Activated T-helper 2 cell treated with anti-CD3 and anti-CD28 coated beads, Interferon-gamma antibody, Interleukin-2, Interleukin-4, amounts not matched to agents 10 μg/mL and 5 μg/mL and 100 μg/mL, durations not matched to agents 14 hours and 24 hours and 36 hours (primary cell): ENCODE measurements around the gene CMPK2. TPM values are rescaled to one million over a fixed set of nuclear protein-coding genes. Genes with fewer than 3 reads are reported as not detected.

Experiments used
- DNase-seq: peaks from one replicate; pipeline ENCODE4 v3.0.0; 2021; ENCODE audit warnings: low spot score
- H3K27ac Mint-ChIP-seq: one replicate; pipeline ENCODE4 v1.8.0; 2021; ENCODE audit warnings: mixed read lengths
- H3K27me3 Mint-ChIP-seq: one replicate; pipeline ENCODE4 v1.8.0; 2021; ENCODE audit warnings: low read depth, mixed read lengths
- H3K36me3 Mint-ChIP-seq: one replicate; pipeline ENCODE4 v1.8.0; 2021; ENCODE audit warnings: low read depth, mixed read lengths
- H3K4me1 Mint-ChIP-seq: one replicate; pipeline ENCODE4 v1.8.0; 2021; ENCODE audit warnings: low read depth, mixed read lengths
- H3K4me3 Mint-ChIP-seq: one replicate; pipeline ENCODE4 v1.8.0; 2021; ENCODE audit warnings: low read depth, mild to moderate bottlenecking, moderate library complexity, mixed read lengths
- H3K9me3 Mint-ChIP-seq: one replicate; pipeline ENCODE4 v1.8.0; 2021; ENCODE audit warnings: mixed read lengths
- intact Hi-C: fragments of 100-400 bp; cut with micrococcal nuclease; formaldehyde crosslinking; loops from one replicate; pipeline ENCODE4 v1.15.1; 2023
- total RNA-seq: library from RNA; stranded (reverse); gene quantifications from 2 replicates; pipeline ENCODE4 v1.2.3, GENCODE V29; 2022

Gene CMPK2
- total RNA-seq, 1 donor from 2014 or later = 2.9 TPM

DNA sequence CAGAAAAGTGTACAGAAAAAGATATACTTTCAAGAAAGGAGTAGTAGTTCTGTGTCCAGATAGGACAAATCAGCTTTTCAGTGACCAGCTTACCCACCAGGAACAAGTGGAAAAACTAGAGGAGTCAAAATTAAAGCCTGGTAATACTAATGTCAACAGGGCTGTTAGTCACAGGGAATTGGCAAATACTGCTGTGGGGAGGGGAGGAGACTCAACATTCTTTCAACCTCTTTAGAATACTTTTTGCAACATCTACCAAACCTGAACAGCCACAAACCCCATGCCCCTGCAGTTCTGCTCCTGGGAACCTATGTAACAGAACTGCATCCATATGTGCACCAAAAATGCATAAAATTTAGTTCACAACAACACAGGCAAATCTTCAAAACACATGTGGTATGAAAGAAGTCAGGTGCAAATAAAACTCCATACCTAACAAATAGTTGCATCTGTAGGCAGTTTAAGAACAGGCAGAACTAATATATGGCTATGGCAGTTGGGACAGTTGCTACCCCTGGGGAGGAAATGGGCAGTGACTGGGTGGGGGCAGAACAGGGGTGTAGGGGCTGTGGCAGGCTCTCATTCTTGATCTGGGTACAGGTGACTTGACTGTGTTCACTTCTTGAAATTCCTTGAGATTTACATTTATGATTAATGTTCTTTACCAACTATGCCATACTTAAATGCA is 9.7 kb downstream of the CMPK2 start:
- no peak for DNase-seq
- Mint-ChIP-seq H3K27ac (no peak overlapping the region), H3K36me3 (peaks cover 85% of the 10 kb centered on the region), H3K4me1 (peaks cover 23% of the 10 kb centered on the region), H3K27me3 (no peaks in the 10 kb centered on the region), H3K9me3 (peaks cover 29% of the 10 kb centered on the region), H3K4me3 (no peak overlapping the region)
- intact Hi-C loops = no loop called here

DNA sequence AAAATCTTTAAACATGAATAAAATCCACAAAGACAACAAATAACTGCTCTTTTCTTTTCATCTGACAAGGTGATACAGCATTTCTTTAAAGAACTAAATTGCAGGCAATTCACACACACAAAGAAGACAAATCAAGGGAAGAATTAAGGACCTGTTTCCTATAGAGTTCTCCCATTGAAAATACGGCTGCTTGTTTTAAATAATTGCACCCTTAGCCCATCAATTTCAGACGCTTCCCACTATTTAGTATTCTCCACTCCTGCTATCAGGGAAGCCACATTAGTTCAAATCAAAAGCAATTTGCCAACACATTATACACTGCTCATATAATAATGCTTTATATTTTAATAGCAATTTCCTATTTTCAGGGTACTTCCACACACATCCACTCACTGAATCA is 11.3 kb downstream of the CMPK2 start:
- Mint-ChIP-seq H3K4me1 (peaks cover 26% of the 10 kb centered on the region), H3K27ac (no peak overlapping the region)

DNA sequence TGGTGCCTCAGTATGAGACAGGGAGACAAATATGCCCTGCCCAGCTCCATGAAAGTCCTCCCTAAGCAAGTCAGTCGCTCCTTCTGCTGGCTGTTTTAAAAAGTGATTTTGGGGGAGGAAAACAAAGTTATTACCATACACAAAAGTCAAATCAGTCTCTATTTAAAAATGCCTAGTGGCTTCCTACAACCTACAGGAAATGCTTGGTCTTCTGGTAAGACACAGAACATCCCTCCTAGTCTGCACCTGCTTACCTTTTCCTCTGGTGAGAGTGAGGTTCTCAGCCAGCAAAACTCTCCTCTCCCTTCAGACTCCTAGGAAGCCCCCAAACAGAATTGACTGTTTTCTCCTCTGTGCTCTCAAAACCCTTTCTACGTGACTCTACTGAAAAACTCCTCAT is 13.5 kb downstream of the CMPK2 start:
- H3K27me3 Mint-ChIP-seq = no peaks in the 10 kb centered on the region
- H3K4me1 Mint-ChIP-seq = peaks cover 25% of the 10 kb centered on the region
- H3K9me3 Mint-ChIP-seq = peaks cover 13% of the 10 kb centered on the region
- no peak for DNase-seq
- peak overlapping the region; percentile 10 for H3K27ac Mint-ChIP-seq
- intact Hi-C loops = no loop called here
- H3K4me3 Mint-ChIP-seq = no peak overlapping the region
- H3K36me3 Mint-ChIP-seq = peaks cover 86% of the 10 kb centered on the region

More for the DNA sequence above, 11.3 kb downstream of the CMPK2 start:
- H3K9me3 Mint-ChIP-seq = peaks cover 15% of the 10 kb centered on the region
- DNase-seq = no peak
- no peak overlapping the region for H3K4me3 Mint-ChIP-seq
- no peaks in the 10 kb centered on the region for H3K27me3 Mint-ChIP-seq
- intact Hi-C loops = no loop called here
- peaks cover 85% of the 10 kb centered on the region for H3K36me3 Mint-ChIP-seq

GRCh38 chr2:6846967-6847681 is 18.6 kb downstream of the CMPK2 start:
- Mint-ChIP-seq H3K4me1 (peaks cover 12% of the 10 kb centered on the region), H3K27ac (no peak overlapping the region), H3K9me3 (peaks cover 59% of the 10 kb centered on the region), H3K27me3 (no peaks in the 10 kb centered on the region), H3K4me3 (no peak overlapping the region), H3K36me3 (peaks cover 87% of the 10 kb centered on the region)
- intact Hi-C loops = no loop called here
- DNase-seq = no peak

- no peak overlapping the region for H3K4me3 Mint-ChIP-seq
- peaks cover 86% of the 10 kb centered on the region for H3K36me3 Mint-ChIP-seq
- no peak for DNase-seq
- intact Hi-C loops = no loop called here
- H3K27ac Mint-ChIP-seq = no peak overlapping the region
- no peaks in the 10 kb centered on the region for H3K27me3 Mint-ChIP-seq
- H3K4me1 Mint-ChIP-seq = peaks cover 12% of the 10 kb centered on the region
- H3K9me3 Mint-ChIP-seq = peaks cover 59% of the 10 kb centered on the region
Measured at GRCh38 chr2:6846540-6846939, 19.2 kb downstream of the CMPK2 start.

- no peaks in the 10 kb centered on the region for H3K27me3 Mint-ChIP-seq
- peaks cover 85% of the 10 kb centered on the region for H3K36me3 Mint-ChIP-seq
- H3K27ac Mint-ChIP-seq = no peak overlapping the region
- no peak for DNase-seq
- H3K4me1 Mint-ChIP-seq = peaks cover 12% of the 10 kb centered on the region
- intact Hi-C loops = no loop called here
- H3K9me3 Mint-ChIP-seq = peaks cover 64% of the 10 kb centered on the region
- no peak overlapping the region for H3K4me3 Mint-ChIP-seq
Measured at GRCh38 chr2:6845903-6846302, 19.8 kb downstream of the CMPK2 start.

DNA sequence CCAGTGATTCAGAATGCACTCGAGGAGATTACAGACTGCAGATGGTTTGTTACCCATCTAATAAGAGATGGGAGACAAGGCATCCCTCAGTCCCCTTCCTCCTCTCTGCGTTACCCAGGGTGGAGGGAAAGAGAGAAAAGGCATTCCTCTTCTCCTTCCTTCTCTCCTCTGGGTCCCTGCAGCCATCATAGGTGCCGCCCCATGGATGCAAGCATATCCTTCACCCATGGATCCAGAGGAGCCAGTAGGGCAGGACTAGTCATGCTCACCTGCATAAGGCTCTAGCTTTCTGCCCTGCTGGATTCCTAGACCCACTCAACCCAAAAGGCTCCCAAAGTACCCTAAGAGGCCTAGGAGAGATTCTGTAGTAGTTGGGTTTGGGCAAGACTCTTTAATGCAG is 20.4 kb downstream of the CMPK2 start:
- Mint-ChIP-seq H3K4me3 (no peak overlapping the region), H3K27me3 (no peaks in the 10 kb centered on the region), H3K36me3 (peaks cover 83% of the 10 kb centered on the region), H3K4me1 (peaks cover 10% of the 10 kb centered on the region), H3K9me3 (peaks cover 64% of the 10 kb centered on the region), H3K27ac (no peak overlapping the region)
- DNase-seq = no peak
- intact Hi-C loops = no loop called here

DNA sequence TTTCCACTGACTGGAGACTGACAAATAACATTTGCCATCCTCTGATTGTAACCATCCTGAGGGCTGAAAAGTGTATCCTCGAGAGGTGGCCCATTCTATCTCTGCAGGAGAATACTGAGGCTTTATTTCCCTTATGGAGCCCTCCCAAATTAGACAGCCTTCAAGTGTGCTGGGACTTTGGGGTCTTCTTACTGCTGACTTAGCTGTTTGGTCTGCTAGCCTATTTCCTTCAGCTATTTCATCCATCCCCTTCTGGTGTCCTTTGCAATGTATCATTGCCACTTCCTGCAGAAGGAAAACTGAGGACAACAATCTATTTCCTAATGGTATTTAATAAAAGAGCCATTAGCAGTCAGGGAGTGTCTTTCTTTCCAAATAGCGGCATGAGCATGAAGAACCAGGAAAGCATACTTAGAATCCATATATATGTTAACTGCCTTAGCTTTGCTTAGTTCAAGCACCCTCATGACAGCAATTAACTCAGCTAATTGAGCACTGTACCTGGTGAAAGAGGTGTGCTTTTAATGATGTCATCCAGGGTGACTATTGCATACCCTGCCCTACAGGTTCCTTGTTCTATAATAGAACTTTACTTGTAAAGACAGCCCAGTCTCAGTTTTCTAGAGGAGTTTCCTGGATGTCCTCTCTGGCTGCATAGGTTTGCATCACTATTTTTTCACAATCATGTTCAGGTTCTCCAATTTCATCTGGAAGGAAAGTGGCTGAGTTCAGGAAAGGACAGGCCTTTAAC is 24.0 kb downstream of the CMPK2 start:
- intact Hi-C loops = no loop called here
- Mint-ChIP-seq H3K9me3 (peaks cover 64% of the 10 kb centered on the region), H3K27me3 (no peaks in the 10 kb centered on the region), H3K4me1 (peaks cover 2% of the 10 kb centered on the region), H3K4me3 (no peak overlapping the region), H3K36me3 (peaks cover 70% of the 10 kb centered on the region), H3K27ac (no peak overlapping the region)
- no peak for DNase-seq

DNA sequence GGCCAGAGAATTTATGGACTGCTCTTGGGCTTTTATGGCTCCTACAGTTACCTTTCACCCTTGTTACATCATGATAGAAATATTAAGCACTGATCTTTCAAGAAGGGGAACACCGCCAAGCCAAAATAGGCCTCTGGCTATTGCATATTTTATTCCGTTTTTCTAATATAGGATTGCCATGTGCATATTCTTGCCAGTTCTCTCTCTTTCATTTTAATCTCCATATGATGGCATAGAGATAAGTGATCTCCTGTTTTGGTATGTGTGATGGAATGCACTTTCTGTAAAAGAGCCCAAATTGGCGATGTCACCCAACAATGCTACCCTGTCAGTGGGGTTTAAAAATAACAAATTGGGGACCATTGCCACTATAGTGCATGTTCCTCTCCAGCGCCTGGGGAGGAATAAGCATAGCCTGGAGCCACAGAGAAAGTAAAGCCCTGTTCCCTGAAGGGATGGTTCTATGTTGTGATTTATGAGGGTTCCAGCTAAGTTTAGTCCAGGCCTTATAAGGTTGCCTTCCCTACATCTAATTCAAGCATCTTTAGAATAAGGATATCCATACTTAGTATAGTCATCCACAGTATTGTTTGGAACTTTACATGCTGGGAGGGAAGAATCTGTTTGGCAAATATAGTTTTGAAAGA is 26.9 kb downstream of the CMPK2 start:
- Mint-ChIP-seq H3K9me3 (peaks cover 50% of the 10 kb centered on the region), H3K27me3 (no peaks in the 10 kb centered on the region), H3K4me3 (no peak overlapping the region), H3K27ac (no peak overlapping the region), H3K36me3 (peaks cover 55% of the 10 kb centered on the region), H3K4me1 (peaks cover 16% of the 10 kb centered on the region)
- no peak for DNase-seq
- intact Hi-C loops = no loop called here

DNA sequence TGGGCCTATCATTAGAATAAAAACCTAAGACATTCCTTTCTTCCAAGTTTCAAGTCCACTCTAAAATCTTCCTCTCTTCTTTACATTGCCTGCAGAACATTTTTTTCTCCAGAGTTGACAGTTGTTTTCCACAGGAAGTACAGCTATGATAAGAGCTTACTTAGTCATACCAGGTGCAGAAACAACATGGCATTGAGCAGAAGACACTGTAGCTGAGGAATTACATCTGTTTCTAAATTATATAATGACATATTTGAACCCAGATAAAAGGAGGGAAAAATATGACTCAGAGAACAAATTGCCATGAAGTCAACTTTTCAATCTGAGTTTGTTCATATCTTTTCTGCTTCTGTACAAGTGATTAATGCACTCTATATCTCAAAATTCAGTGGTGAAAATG is 30.2 kb downstream of the CMPK2 start:
- intact Hi-C loops = loop anchor here (1.0 kb wide), 2 partner anchors 9 to 30 kb away; partner anchors contain the start of gene CMPK2
- no peak for DNase-seq
- peak overlapping the region; percentile 7 for H3K27ac Mint-ChIP-seq
- peaks cover 53% of the 10 kb centered on the region for H3K36me3 Mint-ChIP-seq
- H3K9me3 Mint-ChIP-seq = peaks cover 53% of the 10 kb centered on the region
- peaks cover 23% of the 10 kb centered on the region for H3K4me1 Mint-ChIP-seq
- H3K4me3 Mint-ChIP-seq = no peak overlapping the region
- no peaks in the 10 kb centered on the region for H3K27me3 Mint-ChIP-seq

DNA sequence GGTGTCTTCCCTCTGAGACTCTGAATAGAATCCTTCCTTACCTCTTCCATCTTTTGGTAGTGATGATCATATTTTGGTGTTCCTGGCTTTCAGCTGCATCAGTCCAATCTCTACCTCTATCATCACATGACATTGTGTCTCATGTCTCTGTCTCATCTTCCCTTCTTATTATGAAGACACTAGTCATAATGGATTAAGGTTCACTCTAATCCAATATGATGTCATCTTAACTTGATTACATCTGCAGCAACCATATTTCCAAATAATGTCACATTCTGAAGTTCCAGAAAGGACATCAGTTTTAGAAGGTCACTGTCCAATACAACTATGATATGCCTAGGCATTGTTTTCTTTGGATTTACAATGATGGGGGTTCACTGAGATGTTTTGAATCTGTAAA is 31.5 kb downstream of the CMPK2 start:
- H3K4me1 Mint-ChIP-seq = peaks cover 23% of the 10 kb centered on the region

GRCh38 chr2:6833300-6833604 is 32.5 kb downstream of the CMPK2 start:
- Mint-ChIP-seq H3K4me1 (peaks cover 23% of the 10 kb centered on the region), H3K27me3 (peaks cover 2% of the 10 kb centered on the region), H3K4me3 (peak overlapping the region; percentile 23), H3K9me3 (peaks cover 46% of the 10 kb centered on the region), H3K36me3 (peaks cover 44% of the 10 kb centered on the region), H3K27ac (peak overlapping the region; percentile 20)
- no peak for DNase-seq
- intact Hi-C loops = no loop called here

More for the DNA sequence above, 31.5 kb downstream of the CMPK2 start:
- Mint-ChIP-seq H3K4me3 (no peak overlapping the region), H3K27me3 (peaks cover 2% of the 10 kb centered on the region), H3K36me3 (peaks cover 49% of the 10 kb centered on the region), H3K9me3 (peaks cover 52% of the 10 kb centered on the region), H3K27ac (no peak overlapping the region)
- intact Hi-C loops = no loop called here
- no peak for DNase-seq
